ENCODE data around the gene HEATR5A. TPM values are rescaled to one million over a fixed set of nuclear protein-coding genes. Genes with fewer than 3 reads are reported as not detected.

HEATR5A gene
- total RNA-seq, 4 donors from 2014 or later, result 15.3 to 58.4 (median 38.5) TPM

DNA sequence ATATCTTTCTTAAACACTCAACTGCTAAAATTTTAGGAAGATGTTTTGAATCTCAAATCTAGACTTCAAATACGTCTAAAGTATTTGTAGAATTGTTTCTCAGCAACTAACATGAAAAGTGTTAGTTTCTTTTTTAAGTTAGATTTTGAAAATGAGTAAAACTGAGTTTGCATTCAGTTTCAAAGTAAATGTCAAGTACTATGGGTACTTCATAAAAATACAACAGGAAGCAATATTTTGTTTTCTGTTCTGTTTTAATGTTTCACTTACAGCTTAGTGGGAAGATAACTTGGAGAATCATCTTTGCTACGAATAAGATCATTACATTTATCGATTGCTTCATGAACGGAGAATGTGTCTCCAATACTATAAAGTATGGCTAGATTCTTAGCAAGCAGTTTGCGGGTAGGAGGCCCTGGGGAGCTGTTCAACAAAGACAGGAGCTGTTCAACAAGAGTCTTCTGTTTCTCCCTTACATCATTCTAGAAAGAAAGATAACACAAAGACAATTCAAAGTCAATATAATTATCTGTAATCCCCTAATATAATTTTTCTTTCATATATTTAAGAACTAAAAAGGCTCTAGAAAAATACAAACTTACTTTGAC lies 20.2 kb downstream of the HEATR5A start:
- no peak overlapping the region for H3K4me3 ChIP-seq
- intact Hi-C loops (cut with DNase I; ENCODE audit: low total_unique reads), result no loop called here
- no peak overlapping the region for H3K27ac ChIP-seq
- TF ChIP-seq EP300 (IDR thresholded peaks at IDR 0.05; ENCODE audit: low read depth) (no peak), POLR2AphosphoS5 (IDR thresholded peaks at IDR 0.05) (no peak), POLR2A (IDR thresholded peaks at IDR 0.05) (no peak)
- TF ChIP-seq, protein P1, sequence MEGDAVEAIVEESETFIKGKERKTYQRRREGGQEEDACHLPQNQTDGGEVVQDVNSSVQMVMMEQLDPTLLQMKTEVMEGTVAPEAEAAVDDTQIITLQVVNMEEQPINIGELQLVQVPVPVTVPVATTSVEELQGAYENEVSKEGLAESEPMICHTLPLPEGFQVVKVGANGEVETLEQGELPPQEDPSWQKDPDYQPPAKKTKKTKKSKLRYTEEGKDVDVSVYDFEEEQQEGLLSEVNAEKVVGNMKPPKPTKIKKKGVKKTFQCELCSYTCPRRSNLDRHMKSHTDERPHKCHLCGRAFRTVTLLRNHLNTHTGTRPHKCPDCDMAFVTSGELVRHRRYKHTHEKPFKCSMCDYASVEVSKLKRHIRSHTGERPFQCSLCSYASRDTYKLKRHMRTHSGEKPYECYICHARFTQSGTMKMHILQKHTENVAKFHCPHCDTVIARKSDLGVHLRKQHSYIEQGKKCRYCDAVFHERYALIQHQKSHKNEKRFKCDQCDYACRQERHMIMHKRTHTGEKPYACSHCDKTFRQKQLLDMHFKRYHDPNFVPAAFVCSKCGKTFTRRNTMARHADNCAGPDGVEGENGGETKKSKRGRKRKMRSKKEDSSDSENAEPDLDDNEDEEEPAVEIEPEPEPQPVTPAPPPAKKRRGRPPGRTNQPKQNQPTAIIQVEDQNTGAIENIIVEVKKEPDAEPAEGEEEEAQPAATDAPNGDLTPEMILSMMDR (IDR thresholded peaks at IDR 0.05), result no peak
- no peaks in the 10 kb centered on the region for H3K27me3 ChIP-seq
- peaks cover 0 to 33% (median 12%) of the 10 kb centered on the region in 4 donors for H3K4me1 ChIP-seq
- H3K36me3 ChIP-seq, result peaks cover 0 to 3% (median 0%) of the 10 kb centered on the region in 4 donors
- no peak for DNase-seq
- no peaks in the 10 kb centered on the region for H3K9me3 ChIP-seq
- WGBS, 2 donors (ENCODE audit: low coverage in 1 of 2), result 77 to 94% methylated on average over 5 of the region's 5 CpGs
- in situ Hi-C loops (cut with MboI; ENCODE audit: low pct_ligation_motif_present in 1 of 4, low pct_unique_long_range_greater_than_20kb in 1 of 4, low sequenced_read_pairs in 3 of 4), result no loop called here

DNA sequence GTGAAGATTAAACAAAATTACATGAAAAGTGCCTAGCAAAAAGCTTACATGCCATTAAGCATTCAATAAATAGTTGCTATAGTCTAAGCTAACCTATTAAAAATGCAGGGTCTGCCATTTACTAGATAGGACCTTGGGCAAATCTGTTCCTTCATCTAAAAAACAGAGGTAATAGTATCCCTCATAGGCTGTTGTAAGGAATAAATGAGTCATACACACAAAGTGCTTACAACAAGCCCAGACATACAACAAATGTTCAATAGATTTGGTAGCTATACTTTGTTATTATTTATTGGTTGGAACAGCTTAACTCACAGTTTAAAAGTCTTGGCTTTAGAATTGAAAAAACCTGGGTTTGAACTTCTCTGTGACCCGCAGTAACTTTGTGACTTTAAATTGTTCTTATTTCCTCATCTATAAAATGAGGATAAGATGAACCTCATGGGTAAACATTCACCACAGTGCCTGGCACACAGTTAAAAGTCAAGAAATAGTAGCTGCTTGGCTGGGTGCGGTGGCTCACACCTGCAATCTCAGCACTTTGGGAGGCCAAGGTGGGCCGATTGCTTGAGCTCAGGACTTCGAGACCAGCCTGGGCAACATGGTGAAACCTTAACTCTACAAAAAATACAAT lies 24.7 kb downstream of the HEATR5A start:
- WGBS, 2 donors (ENCODE audit: low coverage in 1 of 2), result 57 to 75% methylated on average over 1 to 4 of the region's 4 CpGs
- intact Hi-C loops (cut with DNase I; ENCODE audit: low total_unique reads), result no loop called here
- peaks cover 0 to 7% (median 5%) of the 10 kb centered on the region in 4 donors for H3K4me1 ChIP-seq
- no peak for DNase-seq
- peak overlapping the region in 3 of 4 donors; percentile 23 to 39 (median 26) for H3K27ac ChIP-seq
- no peaks in the 10 kb centered on the region for H3K27me3 ChIP-seq
- no peak for TF ChIP-seq POLR2AphosphoS5 (IDR thresholded peaks at IDR 0.05)
- TF ChIP-seq, protein P1 (IDR thresholded peaks at IDR 0.05), result no peak
- TF ChIP-seq POLR2A (IDR thresholded peaks at IDR 0.05), result no peak
- TF ChIP-seq EP300 (IDR thresholded peaks at IDR 0.05; ENCODE audit: low read depth), result no peak
- H3K9me3 ChIP-seq, result no peaks in the 10 kb centered on the region
- in situ Hi-C loops (cut with MboI; ENCODE audit: low pct_ligation_motif_present in 1 of 4, low pct_unique_long_range_greater_than_20kb in 1 of 4, low sequenced_read_pairs in 3 of 4), result no loop called here
- no peak overlapping the region for H3K4me3 ChIP-seq
- H3K36me3 ChIP-seq, result peaks cover 0 to 16% (median 0%) of the 10 kb centered on the region in 4 donors

DNA sequence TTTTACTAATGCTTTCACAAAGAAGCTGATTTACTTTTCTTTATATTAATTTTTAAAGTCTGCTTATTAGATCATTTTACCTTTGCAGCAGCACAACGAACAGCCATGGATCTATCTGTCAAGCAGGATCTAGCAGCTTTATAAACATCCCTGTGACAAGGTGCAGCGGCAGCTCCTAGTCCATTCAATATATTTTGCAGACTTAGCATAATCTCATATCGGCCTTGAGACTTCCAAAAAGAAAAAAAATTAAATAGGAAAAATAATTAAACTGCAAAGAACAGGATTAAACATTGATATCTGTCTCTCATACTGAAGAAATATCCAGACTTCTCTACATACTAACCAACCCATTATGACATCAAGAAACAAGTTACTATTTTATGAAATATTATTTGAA lies 25.2 kb downstream of the HEATR5A start:
- 80 to 87% methylated on average over 3 of the region's 3 CpGs for WGBS, 2 donors (ENCODE audit: low coverage in 1 of 2)
- intact Hi-C loops (cut with DNase I; ENCODE audit: low total_unique reads), result no loop called here
- H3K4me1 ChIP-seq, result peaks cover 0 to 7% (median 5%) of the 10 kb centered on the region in 4 donors
- H3K27ac ChIP-seq, result no peak overlapping the region
- no peak for DNase-seq
- peaks cover 0 to 16% (median 0%) of the 10 kb centered on the region in 4 donors for H3K36me3 ChIP-seq
- in situ Hi-C loops (cut with MboI; ENCODE audit: low pct_ligation_motif_present in 1 of 4, low pct_unique_long_range_greater_than_20kb in 1 of 4, low sequenced_read_pairs in 3 of 4), result no loop called here
- TF ChIP-seq, protein P1 (IDR thresholded peaks at IDR 0.05), result no peak
- TF ChIP-seq POLR2A (IDR thresholded peaks at IDR 0.05) (no peak), EP300 (IDR thresholded peaks at IDR 0.05; ENCODE audit: low read depth) (no peak), POLR2AphosphoS5 (IDR thresholded peaks at IDR 0.05) (no peak)
- H3K27me3 ChIP-seq, result no peaks in the 10 kb centered on the region
- H3K9me3 ChIP-seq, result no peaks in the 10 kb centered on the region
- no peak overlapping the region for H3K4me3 ChIP-seq

DNA sequence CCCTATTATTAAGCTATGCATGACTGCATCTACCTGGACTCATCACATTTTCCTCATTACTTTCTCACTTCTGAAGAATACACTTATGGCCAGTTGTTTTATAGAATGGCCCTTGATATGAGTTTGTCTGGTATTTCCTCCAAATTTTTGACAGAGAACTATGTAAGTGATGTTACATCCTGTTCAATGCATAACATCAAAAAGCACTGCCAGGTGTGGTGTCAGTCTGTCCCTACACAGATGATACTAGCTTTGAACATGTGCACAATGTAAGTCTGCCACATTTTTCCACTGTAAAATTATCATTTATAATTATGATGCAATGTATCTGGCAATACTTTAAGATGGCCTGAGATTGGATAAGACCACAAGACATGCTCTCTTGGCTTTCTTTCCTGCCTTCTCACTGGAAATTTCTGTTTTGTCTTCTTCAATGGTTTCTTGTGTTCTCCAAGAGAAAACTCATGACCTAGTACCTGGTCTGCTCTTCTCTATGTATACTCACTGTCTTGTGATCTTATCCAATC lies 28.3 kb downstream of the HEATR5A start:
- intact Hi-C loops (cut with DNase I; ENCODE audit: low total_unique reads), result no loop called here
- Histone ChIP-seq H3K4me1 (peaks cover 0 to 18% (median 7%) of the 10 kb centered on the region in 4 donors), H3K4me3 (no peak overlapping the region), H3K9me3 (no peaks in the 10 kb centered on the region), H3K27me3 (no peaks in the 10 kb centered on the region), H3K36me3 (peaks cover 0 to 19% (median 2%) of the 10 kb centered on the region in 4 donors), H3K27ac (no peak overlapping the region)
- TF ChIP-seq POLR2A (IDR thresholded peaks at IDR 0.05) (no peak), POLR2AphosphoS5 (IDR thresholded peaks at IDR 0.05) (no peak), EP300 (IDR thresholded peaks at IDR 0.05; ENCODE audit: low read depth) (no peak)
- TF ChIP-seq, protein P1 (IDR thresholded peaks at IDR 0.05), result no peak
- in situ Hi-C loops (cut with MboI; ENCODE audit: low pct_ligation_motif_present in 1 of 4, low pct_unique_long_range_greater_than_20kb in 1 of 4, low sequenced_read_pairs in 3 of 4), result no loop called here
- DNase-seq, result no peak

All from transverse colon (tissue), 4 donors.